Gastrocnemius medialis (tissue), 4 donors: ENCODE data around the gene CDK7. TPM values are rescaled to one million over a fixed set of nuclear protein-coding genes. Genes with fewer than 3 reads are reported as not detected.

ENCODE experiments used
- ATAC-seq, 2 donors: fragments of 150-250 bp; one replicate each; pipeline ENCODE4 v1.9.1; 2016
- DNase-seq, 2 donors: peaks; one replicate each; pipeline ENCODE4 v3.0.0-alpha.2; 2019
- H3K27ac ChIP-seq, 4 donors: fragments of 200-600 bp; sonication (generic); 1 replicate in 1 of 4; 2 replicates in 3 of 4; pipeline ENCODE4 v1.5.1; 2016 to 2018; ENCODE audit warnings: mild to moderate bottlenecking in 2 of 4, moderate library complexity in 1 of 4
- H3K27me3 ChIP-seq, 3 donors: fragments of 200-600 bp; sonication (generic) in 2 of 3; 1 replicate in 1 of 3; 2 replicates in 2 of 3; pipeline versions ENCODE4 v1.5.1 to v1.6.0; 2016 to 2019; ENCODE audit warnings: mild to moderate bottlenecking in 1 of 3, moderate library complexity in 1 of 3
- H3K36me3 ChIP-seq, 2 donors: fragments of 200-600 bp; sonication (generic) in 1 of 2; one replicate each; pipeline ENCODE4 v1.5.1; 2017 to 2018
- H3K4me1 ChIP-seq, 2 donors: fragments of 200-600 bp; sonication (generic) in 1 of 2; one replicate each; pipeline ENCODE4 v1.5.1; 2016 to 2017; ENCODE audit warnings: mild to moderate bottlenecking in 2 of 2
- H3K4me3 ChIP-seq, 4 donors: fragments of 200-600 bp; sonication (generic) in 3 of 4; 1 replicate in 1 of 4; 2 replicates in 3 of 4; pipeline ENCODE4 v1.5.1; 2016 to 2019; ENCODE audit warnings: mild to moderate bottlenecking in 2 of 4
- H3K9me3 ChIP-seq, 3 donors: fragments of 200-600 bp; sonication (generic) in 2 of 3; 1 replicate in 1 of 3; 2 replicates in 2 of 3; pipeline ENCODE4 v1.5.1; 2016 to 2019
- CTCF ChIP-seq, 5 experiments: fragments of 450-650 bp in 3 of 5; fragments of 200-600 bp in 2 of 5; sonication (generic) in 2 of 5; IDR thresholded peaks in 4 of 5; conservative IDR thresholded peaks in 1 of 5; 1 replicate in 4 of 5; 2 replicates in 1 of 5; pipeline ENCODE4 v1.5.1; 2016 to 2019; ENCODE audit warnings: antibody characterized with exemption in 5 of 5, mild to moderate bottlenecking in 3 of 5, moderate library complexity in 3 of 5
- POLR2A ChIP-seq, 2 donors: fragments of 450-650 bp; IDR thresholded peaks; one replicate each; pipeline ENCODE4 v1.6.1; 2017; ENCODE audit warnings: antibody characterized with exemption in 2 of 2, mild to moderate bottlenecking in 2 of 2, moderate library complexity in 2 of 2
- in situ Hi-C, 4 donors: fragments of 200-750 bp; cut with MboI; loops; one replicate each; pipeline versions ENCODE4 v1.15.0 to v1.8.0; 2017; ENCODE audit warnings: low sequenced_read_pairs in 4 of 4
- intact Hi-C: fragments of 100-400 bp; cut with DNase I; formaldehyde crosslinking; loops from one replicate; pipeline ENCODE4 v1.15.1; 2023; ENCODE audit warnings: low total_unique reads
- total RNA-seq, 4 donors: library from RNA; depleted of rRNA; stranded (reverse); fragments of >200 nt; gene quantifications; one replicate each; pipeline versions ENCODE4 v1.1.0 to v1.2.3, GENCODE V29; 2016

Gene CDK7
- 10 to 100 TPM; 23.4 to 31.6 (median 28.0) TPM for total RNA-seq

- peaks cover 0 to 18% of the 10 kb centered on the region in 2 donors for H3K36me3 ChIP-seq
- peaks cover 21 to 25% of the 10 kb centered on the region in 2 donors for H3K4me1 ChIP-seq
- H3K27me3 ChIP-seq, result no peaks in the 10 kb centered on the region
- DNase-seq (peak; percentile 94 to 95), ATAC-seq (peak; percentile 98 to 99)
- in situ Hi-C loops, result loop anchor here in 1 of 4 donors (10.0 kb wide), 1 partner anchor 100 kb away; the partner anchor contains the start of gene CCDC125
- intact Hi-C loops, result loop anchor here (1.0 to 5.0 kb wide), 6 partner anchors 17 to 142 kb away; partner anchors contain the start of genes AK6, CCDC125, CCNB1 and CENPH
- peak within 1 kb of the TSS; percentile 68 to 92 (median 76) for H3K4me3 ChIP-seq
- no peaks in the 10 kb centered on the region for H3K9me3 ChIP-seq
- TF ChIP-seq POLR2A (IDR thresholded peaks at IDR 0.05), result peak; percentile 57 to 58
- peak in 2 of 5 experiments; percentile 12 for TF ChIP-seq CTCF (IDR thresholded peaks at IDR 0.05 in 4 of 5, conservative IDR thresholded peaks at IDR 0.05 in 1 of 5)
- peak within 1 kb of the TSS; percentile 75 to 94 (median 86) for H3K27ac ChIP-seq
Observed at GRCh38 chr5:69234457-69235268, at the start of gene CDK7. Gene CDK7 (plus strand): TSS chr5:69234886. CDS start chr5:69234976, 90 bp downstream.

- in situ Hi-C loops, result no loop called here
- H3K9me3 ChIP-seq, result no peaks in the 10 kb centered on the region
- no peaks in the 10 kb centered on the region for H3K36me3 ChIP-seq
- H3K4me3 ChIP-seq, result no peak overlapping the region
- ATAC-seq (no peak), DNase-seq (no peak)
- no peak for TF ChIP-seq POLR2A (IDR thresholded peaks at IDR 0.05)
- H3K27me3 ChIP-seq, result no peaks in the 10 kb centered on the region
- intact Hi-C loops, result loop anchor here (5.0 kb wide), 1 partner anchor 45 kb away; the partner anchor contains the start of gene CDK7
- H3K4me1 ChIP-seq, result peaks cover 11 to 14% of the 10 kb centered on the region in 2 donors
- H3K27ac ChIP-seq, result no peak overlapping the region
Observed at GRCh38 chr5:69187342-69187741, 47.3 kb upstream of the CDK7 start.

DNA sequence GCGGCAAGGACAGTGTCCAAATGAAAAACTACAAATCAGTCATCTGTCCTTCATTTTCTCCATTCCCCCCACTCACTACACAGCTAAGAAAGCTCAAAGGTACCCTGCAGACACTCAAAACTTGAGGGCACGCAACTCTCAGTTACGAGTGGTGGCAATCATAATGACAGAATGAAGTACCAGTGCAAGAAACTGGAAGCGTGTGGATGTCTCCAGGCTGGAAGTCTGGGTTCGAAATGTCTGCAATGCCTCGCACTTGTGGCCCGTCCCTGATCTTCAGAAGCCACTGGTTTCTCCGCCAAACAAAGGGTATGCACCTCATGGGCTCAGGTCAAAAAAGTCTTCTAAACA lies 45.9 kb upstream of the CDK7 start:
- H3K27me3 ChIP-seq, result no peaks in the 10 kb centered on the region
- intact Hi-C loops (loop anchor here (1.0 to 5.0 kb wide), 3 partner anchors 22 to 44 kb away; partner anchors contain the start of gene CDK7), in situ Hi-C loops (no loop called here)
- TF ChIP-seq CTCF (IDR thresholded peaks at IDR 0.05 in 4 of 5, conservative IDR thresholded peaks at IDR 0.05 in 1 of 5) (no peak), POLR2A (IDR thresholded peaks at IDR 0.05) (no peak)
- H3K27ac ChIP-seq, result peak overlapping the region in 3 of 4 donors; percentile 66 to 74 (median 69)
- ATAC-seq, result peak in 1 of 2 donors; percentile 5
- H3K9me3 ChIP-seq, result no peaks in the 10 kb centered on the region
- H3K4me3 ChIP-seq, result peak overlapping the region; percentile 69 to 87 (median 78)
- DNase-seq, result no peak
- peaks cover 11 to 14% of the 10 kb centered on the region in 2 donors for H3K4me1 ChIP-seq
- H3K36me3 ChIP-seq, result no peaks in the 10 kb centered on the region

DNA sequence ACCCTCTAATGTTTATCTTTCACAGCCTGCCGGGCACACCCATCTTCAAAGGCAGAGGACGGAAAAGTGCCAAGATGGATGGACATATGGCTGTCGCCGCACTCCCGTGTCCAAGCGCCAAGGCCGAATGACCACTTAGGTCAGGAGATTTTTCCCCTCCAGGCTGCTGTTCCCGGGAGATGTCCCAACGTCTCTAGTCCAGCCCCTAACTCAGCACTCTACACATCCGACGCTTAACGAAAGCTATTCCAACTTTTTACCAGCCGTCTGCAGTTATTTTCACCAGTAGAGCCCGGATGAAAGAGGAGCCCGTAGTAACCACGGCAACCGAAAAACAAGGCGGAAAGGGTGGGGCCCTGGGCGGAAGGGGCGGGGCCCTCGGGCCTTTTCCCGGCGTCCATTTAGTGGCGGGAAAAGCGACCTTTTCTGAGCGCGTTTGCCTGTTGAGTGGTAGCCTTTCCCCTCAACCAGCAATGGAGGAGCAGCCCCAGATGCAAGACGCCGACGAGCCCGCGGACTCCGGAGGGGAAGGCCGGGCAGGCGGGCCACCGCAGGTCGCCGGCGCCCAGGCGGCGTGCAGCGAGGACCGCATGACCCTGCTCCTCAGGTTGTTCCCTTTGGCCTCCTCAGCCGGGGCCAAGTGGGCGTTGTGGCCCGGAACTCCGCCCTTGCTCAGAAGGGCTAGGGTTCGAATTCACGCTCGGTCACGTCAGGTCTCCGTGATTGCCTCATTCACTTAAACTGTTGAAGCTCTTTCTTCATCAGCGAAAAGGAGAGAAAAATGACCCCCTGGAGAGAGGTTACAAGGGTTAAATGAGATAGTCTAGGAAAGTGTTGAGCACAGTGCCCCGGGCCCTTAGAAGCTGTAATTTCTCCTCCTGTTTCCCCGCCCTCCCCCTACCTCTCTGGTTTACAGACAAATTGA lies 45.3 kb upstream of the CDK7 start, which contains the start of gene CENPH:
TSS of gene CENPH (plus strand) at position 422 of the 925 bp plus-strand sequence. CDS start at position 474, 52 bp downstream.
- no peak for TF ChIP-seq CTCF (IDR thresholded peaks at IDR 0.05 in 4 of 5, conservative IDR thresholded peaks at IDR 0.05 in 1 of 5)
- TF ChIP-seq POLR2A (IDR thresholded peaks at IDR 0.05), result no peak
- in situ Hi-C loops (no loop called here), intact Hi-C loops (loop anchor here (1.0 to 5.0 kb wide), 3 partner anchors 23 to 43 kb away; partner anchors contain the start of gene CDK7)
- H3K27me3 ChIP-seq, result no peaks in the 10 kb centered on the region
- H3K4me3 ChIP-seq, result peak within 1 kb of the TSS; percentile 69 to 87 (median 78)
- H3K9me3 ChIP-seq, result no peaks in the 10 kb centered on the region
- H3K4me1 ChIP-seq, result peaks cover 11 to 14% of the 10 kb centered on the region in 2 donors
- H3K36me3 ChIP-seq, result no peaks in the 10 kb centered on the region
- DNase-seq (peak; percentile 59 to 77), ATAC-seq (peak; percentile 98)
- peak within 1 kb of the TSS; percentile 65 to 74 (median 68) for H3K27ac ChIP-seq
